NCI-H2227 treated with DMSO at 0.1 percent for 48 hours (cell line): Measurements from ENCODE around the gene SFR1.
"Not testable (repeated sequence)": the region's sequence is repeated elsewhere in the genome, so short reads cannot be mapped to it uniquely, and the experiment has no call there.

Source experiments
- DNase-seq: peaks from one replicate; lab custom pipeline; 2025; lab: John Stamatoyannopoulos, UW

SFR1 gene

DNA sequence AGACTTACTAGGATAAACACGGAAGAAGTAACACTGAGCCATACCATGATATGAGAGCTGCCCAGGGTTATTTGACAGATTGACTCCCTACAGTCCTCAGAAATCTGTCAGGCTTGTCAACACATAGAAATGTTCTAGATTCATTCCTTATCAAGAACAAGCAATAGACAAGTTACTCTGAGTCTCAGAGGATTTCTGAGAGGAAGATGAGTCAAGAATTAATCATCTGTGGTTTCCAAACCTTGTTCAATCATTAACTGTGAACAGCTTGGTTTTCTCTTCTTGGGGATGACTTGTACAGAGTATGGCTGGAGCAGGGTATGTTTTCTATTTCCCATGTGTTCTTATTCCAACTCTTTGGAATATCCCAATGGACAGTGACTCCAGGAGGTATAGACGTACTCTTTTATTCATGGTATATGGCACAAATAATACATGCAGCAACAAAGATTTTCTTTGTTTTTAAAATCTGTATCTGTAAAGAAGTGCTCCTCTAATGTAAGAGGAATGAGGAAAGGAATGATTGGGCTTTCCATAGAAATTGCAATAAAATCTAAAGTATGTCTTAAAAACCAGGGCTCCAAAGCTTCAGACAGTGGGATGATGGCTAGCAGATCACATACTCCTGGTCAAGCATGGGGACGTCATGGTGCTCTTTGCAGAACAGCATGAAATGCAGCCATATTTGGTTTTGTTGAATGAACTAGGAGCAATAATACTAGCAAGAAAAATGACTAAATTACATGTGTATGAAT is 11.9 kb upstream of the SFR1 start:
- no peak for DNase-seq

DNA sequence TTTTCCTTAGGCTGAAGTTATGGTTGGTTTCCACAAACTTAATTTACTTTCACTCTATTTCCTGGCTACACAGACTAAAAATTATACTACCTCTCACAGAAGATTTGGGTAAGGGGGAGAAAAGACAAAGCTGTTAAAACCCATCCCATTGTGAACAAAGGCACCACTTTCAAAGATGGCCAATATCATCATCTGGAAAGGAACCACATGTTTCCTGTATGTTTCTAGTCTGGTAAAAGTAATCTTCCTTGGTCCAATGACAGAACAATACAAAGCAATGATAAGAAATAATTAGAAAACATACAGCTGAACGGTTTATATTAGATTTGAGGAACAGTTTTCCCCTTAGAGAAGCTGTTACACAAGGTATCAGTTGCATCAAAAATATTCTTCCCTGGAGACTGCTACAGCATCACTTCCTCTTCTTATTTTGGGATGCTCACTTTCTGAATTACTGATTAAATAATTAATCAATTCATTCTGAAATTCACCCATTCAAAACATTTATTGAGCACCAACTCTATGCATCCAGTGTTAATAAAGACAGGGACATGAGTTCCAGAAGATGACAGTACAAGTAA is 8.5 kb upstream of the SFR1 start:
- DNase-seq, result no peak

GRCh38 chr10:104117839-104118323 is 4.1 kb upstream of the SFR1 start:
- DNase-seq, result no peak

DNA sequence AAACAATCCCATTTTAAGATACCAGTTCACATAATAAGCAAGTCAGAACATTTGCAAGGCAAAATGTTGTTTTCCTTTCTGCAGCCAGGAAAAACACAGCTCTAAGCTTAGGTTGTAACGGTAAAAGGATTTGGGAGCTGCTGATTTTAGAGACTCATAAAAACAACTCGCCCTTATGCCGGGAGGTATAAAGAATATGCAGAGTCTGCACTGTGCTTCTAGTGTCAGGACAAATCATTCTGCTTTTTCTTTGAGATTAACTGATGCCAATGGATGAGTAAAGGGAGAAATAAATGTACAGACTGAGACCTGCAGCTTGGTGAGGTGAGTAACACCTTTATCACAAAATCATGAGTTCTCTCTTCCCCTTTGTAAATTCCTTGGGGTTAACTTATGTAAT is 2.0 kb upstream of the SFR1 start:
- DNase-seq, result no peak

DNA sequence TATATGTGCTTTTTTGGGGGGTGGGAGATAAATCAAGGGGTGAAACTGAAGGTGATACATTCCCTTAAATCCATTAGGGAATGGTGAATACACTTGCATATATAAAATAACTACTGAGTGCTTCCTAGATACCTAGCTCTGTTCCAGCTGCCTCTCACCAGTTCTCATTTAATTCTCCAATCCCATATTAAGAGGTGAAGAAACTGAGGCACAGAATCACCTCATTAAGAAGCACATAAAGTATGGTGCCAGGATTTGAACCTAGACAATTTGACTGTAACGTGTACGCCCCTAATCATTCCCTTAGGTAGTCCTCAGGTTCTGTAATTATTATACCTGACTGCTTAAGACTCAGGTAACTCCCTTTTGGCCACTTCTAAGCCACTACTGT is 1.5 kb upstream of the SFR1 start:
- no peak for DNase-seq

DNA sequence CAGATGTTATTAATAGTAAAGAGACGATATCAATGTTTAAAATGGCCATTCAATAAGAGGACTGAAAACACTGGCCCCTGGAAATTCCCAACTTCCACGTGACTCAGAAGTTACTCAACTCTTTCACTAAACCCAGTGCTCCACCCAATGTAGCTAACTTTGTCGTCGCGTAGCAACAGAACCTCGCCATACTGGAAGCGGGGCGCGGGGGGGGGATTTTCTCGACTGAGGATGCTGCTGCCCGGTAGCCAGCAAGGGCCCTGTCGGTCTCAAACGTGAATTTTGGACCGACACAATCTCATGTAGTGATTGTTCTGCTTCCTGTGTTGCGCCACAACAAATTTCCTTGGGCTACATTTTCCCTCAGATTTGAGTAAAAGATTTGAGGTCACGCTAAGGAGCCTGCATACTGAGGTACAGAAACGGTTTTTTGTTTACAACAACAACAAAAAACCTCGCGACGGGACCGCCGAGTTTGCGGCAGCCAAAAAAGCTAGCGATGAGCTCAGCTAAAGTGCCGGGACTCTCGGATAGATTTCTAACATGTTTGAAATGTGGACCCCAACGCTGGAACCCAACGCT is 977 bp upstream of the SFR1 start:
- peak; percentile 58 for DNase-seq

- no peak for DNase-seq
Observed at GRCh38 chr10:104122225-104123107, 495 bp downstream of the SFR1 start.

- DNase-seq, result no peak
Observed at GRCh38 chr10:104123397-104123796, 1.4 kb downstream of the SFR1 start.

DNA sequence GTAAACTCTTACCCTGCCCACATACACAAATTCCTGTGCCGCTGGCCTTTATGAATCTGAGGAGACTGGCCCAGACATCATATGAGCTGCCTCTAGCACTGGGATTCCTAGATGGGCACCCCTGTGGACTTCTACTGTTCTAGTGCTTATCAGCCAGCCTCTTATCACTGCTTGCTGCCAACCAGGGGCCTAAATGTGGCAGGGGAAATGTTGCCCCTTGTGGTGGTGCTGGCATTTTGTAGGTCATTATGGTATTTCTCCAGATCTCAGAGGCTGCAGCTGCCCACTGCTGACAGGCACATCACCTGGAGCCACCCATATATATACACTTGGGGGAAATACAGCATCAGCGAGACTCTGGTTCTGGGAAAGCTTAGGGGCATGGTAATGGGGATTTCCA is 5.4 kb downstream of the SFR1 start:
- no peak for DNase-seq

- DNase-seq, result no peak
Observed at GRCh38 chr10:104128214-104128613, 6.2 kb downstream of the SFR1 start.

GRCh38 chr10:104130041-104130440 is 8.1 kb downstream of the SFR1 start:
- DNase-seq, result no peak

GRCh38 chr10:104138131-104138530 is 16.2 kb downstream of the SFR1 start:
- no peak for DNase-seq

DNA sequence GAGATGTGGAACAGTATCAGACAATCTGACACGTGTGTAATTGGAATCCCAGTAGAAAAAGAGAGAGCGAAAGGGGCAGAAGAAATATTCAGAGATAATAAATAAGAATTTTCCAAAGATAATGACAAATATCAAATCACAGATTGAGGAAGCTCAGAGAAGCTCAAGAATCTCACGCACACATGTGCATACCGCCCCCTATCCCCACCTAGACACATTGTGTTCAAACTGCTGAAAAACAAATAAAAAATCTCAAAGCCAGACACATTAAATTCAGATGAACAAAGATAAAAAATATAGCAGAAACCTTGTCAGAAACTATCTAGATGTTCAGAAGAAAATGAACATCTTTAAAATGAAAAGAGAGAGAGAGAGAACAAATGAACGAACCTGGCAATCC is 17.2 kb downstream of the SFR1 start:
- no peak for DNase-seq

- DNase-seq, result no peak
Observed at GRCh38 chr10:104142081-104142480, 20.1 kb downstream of the SFR1 start.

DNA sequence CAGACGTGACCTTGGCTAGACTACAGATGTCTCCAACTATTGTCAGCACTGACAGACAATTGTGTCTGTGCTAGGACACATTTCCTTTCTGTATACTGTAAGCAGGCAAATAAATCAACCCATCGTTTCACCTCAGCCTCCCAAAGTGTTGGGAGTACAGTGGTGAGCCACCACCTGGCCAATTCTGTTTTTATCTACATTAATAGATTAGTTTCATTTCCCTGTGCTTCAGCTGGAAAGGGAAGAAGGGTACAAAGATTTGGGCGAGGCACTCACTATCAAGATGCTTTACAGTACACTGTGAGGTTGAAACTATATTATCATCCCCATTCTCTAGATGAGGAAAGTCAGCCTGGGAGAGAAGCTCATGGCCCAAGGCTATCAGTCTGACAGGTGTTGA is 21.9 kb downstream of the SFR1 start:
- no peak for DNase-seq

- no peak for DNase-seq
Observed at GRCh38 chr10:104144931-104145330, 23.0 kb downstream of the SFR1 start.

DNA sequence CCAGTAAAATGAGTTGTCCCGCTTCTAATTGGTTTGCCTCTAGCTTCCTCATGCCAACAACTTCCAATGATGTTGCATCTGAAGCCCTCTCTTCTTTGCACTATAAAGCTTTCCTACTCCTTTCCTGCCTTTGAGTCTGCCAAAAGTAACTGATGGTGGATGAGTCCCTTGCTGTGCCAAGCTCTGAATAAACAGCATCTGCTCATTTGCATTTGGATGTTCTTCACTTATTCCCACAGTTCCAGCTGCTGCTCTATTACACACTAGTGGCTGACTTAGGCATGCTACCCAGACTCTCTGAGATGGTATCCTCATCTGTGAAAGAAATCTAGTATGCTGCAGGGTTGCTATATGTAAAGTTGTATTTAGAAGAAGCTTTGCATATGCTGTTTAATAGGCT is 24.9 kb downstream of the SFR1 start:
- no peak for DNase-seq

DNA sequence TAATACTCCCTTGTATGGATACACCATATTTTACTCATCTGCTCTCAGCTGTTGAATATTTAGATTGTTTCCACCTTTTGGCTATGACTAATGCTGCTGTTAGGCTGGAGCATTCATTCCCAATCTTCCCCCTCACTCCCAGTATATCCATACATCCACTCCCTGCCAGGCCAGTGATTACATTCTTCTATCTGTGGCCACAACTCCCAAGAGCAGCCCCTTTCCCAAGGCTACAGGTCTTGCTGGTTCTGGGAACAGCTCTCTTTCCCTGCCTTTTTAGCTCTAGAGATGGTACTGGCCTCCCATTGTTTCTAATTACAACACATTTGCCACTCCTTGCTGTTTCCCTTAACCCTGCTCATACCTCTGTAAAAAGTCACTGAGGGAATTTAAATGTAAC is 28.2 kb downstream of the SFR1 start:
- no peak for DNase-seq

GRCh38 chr10:104151737-104152136 is 29.8 kb downstream of the SFR1 start:
- no peak for DNase-seq

- DNase-seq, result no peak
Observed at GRCh38 chr10:104155591-104155990, 33.6 kb downstream of the SFR1 start.

- no peak for DNase-seq
Observed at GRCh38 chr10:104170610-104171254, 48.8 kb downstream of the SFR1 start.

- DNase-seq, result not testable (repeated sequence)
Observed at GRCh38 chr10:104174136-104174535, 52.2 kb downstream of the SFR1 start.
